H9 (cell line): Measurements from ENCODE around the gene KLF13. TPM values are rescaled to one million over a fixed set of nuclear protein-coding genes. Genes with fewer than 3 reads are reported as not detected.

Experiments
- DNase-seq: peaks from one replicate; pipeline ENCODE4 v3.0.0-alpha.2; 2017
- H2AFZ ChIP-seq: one replicate; pipeline ENCODE4 v1.6.1; 2013; ENCODE audit warnings: mild to moderate bottlenecking, low read length, control low read depth, moderate library complexity
- H2AK5ac ChIP-seq: 2 replicates; pipeline ENCODE4 v1.6.1; 2013; ENCODE audit warnings: low read length, control low read depth, mixed read lengths; ENCODE audit not compliant: insufficient read length
- H2BK120ac ChIP-seq: one replicate; pipeline ENCODE4 v1.6.1; 2013; ENCODE audit warnings: low read depth, mild to moderate bottlenecking, low read length, control low read depth, inconsistent platforms; ENCODE audit not compliant: poor library complexity, severe bottlenecking
- H2BK12ac ChIP-seq: 2 replicates; pipeline ENCODE4 v1.6.1; 2013; ENCODE audit warnings: low read length, control low read depth, mixed read lengths, low read depth; ENCODE audit not compliant: insufficient read length
- H2BK15ac ChIP-seq: 2 replicates; pipeline ENCODE4 v1.6.1; 2013; ENCODE audit warnings: low read depth, low read length, control low read depth
- H2BK20ac ChIP-seq: one replicate; pipeline ENCODE4 v1.6.1; 2013; ENCODE audit warnings: low read depth, mild to moderate bottlenecking, low read length, control low read depth, inconsistent platforms; ENCODE audit not compliant: poor library complexity, severe bottlenecking
- H2BK5ac ChIP-seq: 2 replicates; pipeline ENCODE4 v1.6.1; 2013; ENCODE audit warnings: low read length, control low read depth, mixed read lengths; ENCODE audit not compliant: insufficient read length
- H3K14ac ChIP-seq: 2 replicates; pipeline ENCODE4 v1.6.1; 2013; ENCODE audit warnings: low read length, control low read depth; ENCODE audit not compliant: insufficient read depth
- H3K18ac ChIP-seq: 2 replicates; pipeline ENCODE4 v1.6.1; 2013; ENCODE audit warnings: low read depth, mild to moderate bottlenecking, mixed read lengths, low read length, control low read depth; ENCODE audit not compliant: insufficient read length
- H3K23ac ChIP-seq: 2 replicates; pipeline ENCODE4 v1.6.1; 2013; ENCODE audit warnings: low read length, control low read depth, mixed read lengths, low read depth; ENCODE audit not compliant: insufficient read length
- H3K23me2 ChIP-seq: 2 replicates; pipeline ENCODE4 v1.6.1; 2013; ENCODE audit warnings: low read depth, mild to moderate bottlenecking, mixed read lengths, low read length, control low read depth; ENCODE audit not compliant: insufficient read length, poor library complexity, severe bottlenecking
- H3K27ac ChIP-seq: 2 replicates; pipeline ENCODE4 v1.5.1; 2013; ENCODE audit warnings: low read length, control low read depth, mixed read lengths, low read depth; ENCODE audit not compliant: insufficient read length
- H3K27me3 ChIP-seq: 2 replicates; pipeline ENCODE4 v1.6.1; 2013; ENCODE audit warnings: low read length, control low read depth, inconsistent platforms; ENCODE audit not compliant: insufficient read depth
- H3K4ac ChIP-seq: 2 replicates; pipeline ENCODE4 v1.6.1; 2013; ENCODE audit warnings: low read depth, mild to moderate bottlenecking, control low read depth, inconsistent platforms, low read length, moderate library complexity
- H3K4me1 ChIP-seq: 2 replicates; pipeline ENCODE4 v1.6.1; 2013; ENCODE audit warnings: low read length, control low read depth, inconsistent platforms; ENCODE audit not compliant: insufficient read depth
- H3K4me2 ChIP-seq: 2 replicates; pipeline ENCODE4 v1.6.1; 2013; ENCODE audit warnings: low read length, control low read depth, mixed read lengths; ENCODE audit not compliant: insufficient read length, insufficient read depth
- H3K56ac ChIP-seq: 2 replicates; pipeline ENCODE4 v1.6.1; 2013; ENCODE audit warnings: low read depth, mild to moderate bottlenecking, mixed read lengths, low read length, control low read depth; ENCODE audit not compliant: insufficient read length
- H3K79me1 ChIP-seq: 2 replicates; pipeline ENCODE4 v1.6.1; 2013; ENCODE audit warnings: low read depth, mild to moderate bottlenecking, moderate library complexity, low read length, control low read depth, inconsistent platforms; ENCODE audit not compliant: insufficient read depth, poor library complexity, severe bottlenecking
- H3K79me2 ChIP-seq: 2 replicates; pipeline ENCODE4 v1.6.1; 2013; ENCODE audit warnings: low read length, control low read depth, inconsistent platforms; ENCODE audit not compliant: insufficient read depth
- H3K9ac ChIP-seq: 2 replicates; pipeline ENCODE4 v1.6.1; 2013; ENCODE audit warnings: low read length, control low read depth, mixed read lengths; ENCODE audit not compliant: insufficient read length; ENCODE audit errors: extremely low read depth
- H3K9me3 ChIP-seq: one replicate; pipeline ENCODE4 v1.6.1; 2013; ENCODE audit warnings: low read depth, low read length, inconsistent platforms; ENCODE audit not compliant: control insufficient read depth
- H3T11ph ChIP-seq: one replicate; pipeline ENCODE4 v1.6.1; 2013; ENCODE audit warnings: mild to moderate bottlenecking, low read length, control low read depth, inconsistent platforms
- H4K20me1 ChIP-seq: one replicate; pipeline ENCODE4 v1.6.1; 2013; ENCODE audit not compliant: control insufficient read depth, insufficient read length, insufficient read depth
- H4K5ac ChIP-seq: 2 replicates; pipeline ENCODE4 v1.6.1; 2013; ENCODE audit warnings: low read depth, mild to moderate bottlenecking, mixed read lengths, low read length, control low read depth; ENCODE audit not compliant: insufficient read length
- H4K8ac ChIP-seq: replicated peaks from 2 replicates; pipeline ENCODE4 v1.6.1; 2013; ENCODE audit warnings: low read length, control low read depth, mixed read lengths, low read depth; ENCODE audit not compliant: insufficient read length
- H4K91ac ChIP-seq: 2 replicates; pipeline ENCODE4 v1.6.1; 2013; ENCODE audit warnings: low read depth, mild to moderate bottlenecking, moderate library complexity, mixed read lengths, low read length, control low read depth; ENCODE audit not compliant: insufficient read length
- H3K27ac Mint-ChIP-seq, 3 experiments: 2 replicates in 2 of 3; 3 replicates in 1 of 3; pipeline ENCODE4 v1.8.0; 2020 to 2021; ENCODE audit warnings: mixed read lengths in 3 of 3, mild to moderate bottlenecking in 1 of 3, moderate library complexity in 1 of 3
- H3K27me3 Mint-ChIP-seq: 2 replicates; pipeline ENCODE4 v1.8.0; 2021; ENCODE audit warnings: low read depth, mild to moderate bottlenecking, moderate library complexity, mixed read lengths
- H3K36me3 Mint-ChIP-seq, 3 experiments: 2 replicates in 2 of 3; 3 replicates in 1 of 3; pipeline ENCODE4 v1.8.0; 2020 to 2021; ENCODE audit warnings: low read depth in 3 of 3, mixed read lengths in 3 of 3; ENCODE audit not compliant: insufficient read depth in 1 of 3
- H3K4me1 Mint-ChIP-seq, 2 experiments: 2 replicates each; pipeline ENCODE4 v1.8.0; 2020; ENCODE audit warnings: mixed read lengths in 2 of 2
- H3K4me3 Mint-ChIP-seq, 2 experiments: 2 replicates in 1 of 2; 3 replicates in 1 of 2; pipeline ENCODE4 v1.8.0; 2020 to 2021; ENCODE audit warnings: mild to moderate bottlenecking in 2 of 2, mixed read lengths in 2 of 2, moderate library complexity in 1 of 2
- H3K9me3 Mint-ChIP-seq, 2 experiments: 2 replicates in 1 of 2; 3 replicates in 1 of 2; pipeline ENCODE4 v1.8.0; 2020; ENCODE audit warnings: mild to moderate bottlenecking in 2 of 2, mixed read lengths in 2 of 2, moderate library complexity in 1 of 2
- WGBS: extraction: QIAGEN DNeasy Blood & Tissue Kit; methylation state at CpG from one replicate; pipeline ENCODE4 v1.1.7; 2013; ENCODE audit warnings: missing lambda C conversion rate, low lambda C conversion rate, mixed read lengths; ENCODE audit not compliant: insufficient read length; ENCODE audit errors: extremely low coverage; 5-methylcytosine and 5-hydroxymethylcytosine counted together
- total RNA-seq: library from RNA; stranded (reverse); gene quantifications from 2 replicates; pipeline ENCODE4 v1.2.1, GENCODE V29; 2021
- TF ChIP-seq, protein P1 (sequence below): fragments of 200-600 bp; sonication (generic); conservative IDR thresholded peaks from 3 replicates; pipeline ENCODE4 v1.8.0; 2021; ENCODE audit warnings: antibody characterized with exemption, mild to moderate bottlenecking

The KLF13 gene
- total RNA-seq, 1 experiment from 2014 or later, result 33.4 TPM

DNA sequence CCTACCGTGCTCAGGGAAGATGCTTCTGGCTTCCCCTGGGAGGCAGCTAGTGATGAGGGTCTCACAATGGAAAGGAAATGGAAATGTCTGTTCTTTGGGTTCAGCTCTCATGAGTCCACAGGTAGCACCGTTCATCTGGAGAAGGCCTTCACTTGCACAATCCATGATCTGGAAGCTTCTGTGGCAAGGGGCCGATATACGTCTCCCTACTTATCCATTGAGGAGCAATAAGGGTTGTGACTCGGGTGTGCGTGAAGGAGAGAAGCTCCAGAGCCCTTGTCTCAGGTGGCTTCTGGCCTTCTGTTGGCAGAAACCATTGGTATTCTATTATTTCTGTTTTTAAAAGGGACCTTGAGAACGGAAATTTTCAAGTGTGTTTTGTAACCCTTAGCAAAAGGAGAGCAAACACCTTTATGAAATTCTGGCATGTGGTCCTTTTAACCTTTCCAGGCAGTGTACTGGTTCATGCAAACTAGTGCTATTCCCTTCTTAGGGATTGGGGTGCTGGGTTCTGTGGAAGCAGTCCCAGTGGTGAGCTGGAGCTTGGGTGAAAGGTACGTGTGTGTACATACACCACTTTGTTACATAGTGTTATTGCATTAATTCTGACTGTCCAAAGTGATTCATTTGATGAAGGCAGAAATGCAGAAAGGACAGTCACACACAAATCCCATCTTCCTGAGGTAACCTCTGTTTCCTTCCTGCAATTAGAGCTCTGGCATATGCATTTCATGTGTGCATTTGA is 32.5 kb downstream of the KLF13 start:
- peaks cover 4% of the 10 kb centered on the region; the same call in 1 of the 2 replicates for H3K79me2 ChIP-seq
- no peak overlapping the region for H2AK5ac ChIP-seq
- no peak overlapping the region for H2BK20ac ChIP-seq
- no peak overlapping the region for H3K27ac ChIP-seq
- no peaks in the 10 kb centered on the region for H3K79me1 ChIP-seq
- DNase-seq, result no peak
- Mint-ChIP-seq H3K27ac (no peak overlapping the region), H3K4me3 (no peak overlapping the region), H3K9me3 (no peaks in the 10 kb centered on the region), H3K36me3 (peaks cover 0 to 13% (median 2%) of the 10 kb centered on the region in 3 experiments; a peak in 4 of 7 replicates), H3K27me3 (no peaks in the 10 kb centered on the region; the same call in 1 of the 2 replicates), H3K4me1 (peaks cover 47 to 65% of the 10 kb centered on the region in 2 experiments)
- H3K23ac ChIP-seq, result no peak overlapping the region
- TF ChIP-seq, protein P1, sequence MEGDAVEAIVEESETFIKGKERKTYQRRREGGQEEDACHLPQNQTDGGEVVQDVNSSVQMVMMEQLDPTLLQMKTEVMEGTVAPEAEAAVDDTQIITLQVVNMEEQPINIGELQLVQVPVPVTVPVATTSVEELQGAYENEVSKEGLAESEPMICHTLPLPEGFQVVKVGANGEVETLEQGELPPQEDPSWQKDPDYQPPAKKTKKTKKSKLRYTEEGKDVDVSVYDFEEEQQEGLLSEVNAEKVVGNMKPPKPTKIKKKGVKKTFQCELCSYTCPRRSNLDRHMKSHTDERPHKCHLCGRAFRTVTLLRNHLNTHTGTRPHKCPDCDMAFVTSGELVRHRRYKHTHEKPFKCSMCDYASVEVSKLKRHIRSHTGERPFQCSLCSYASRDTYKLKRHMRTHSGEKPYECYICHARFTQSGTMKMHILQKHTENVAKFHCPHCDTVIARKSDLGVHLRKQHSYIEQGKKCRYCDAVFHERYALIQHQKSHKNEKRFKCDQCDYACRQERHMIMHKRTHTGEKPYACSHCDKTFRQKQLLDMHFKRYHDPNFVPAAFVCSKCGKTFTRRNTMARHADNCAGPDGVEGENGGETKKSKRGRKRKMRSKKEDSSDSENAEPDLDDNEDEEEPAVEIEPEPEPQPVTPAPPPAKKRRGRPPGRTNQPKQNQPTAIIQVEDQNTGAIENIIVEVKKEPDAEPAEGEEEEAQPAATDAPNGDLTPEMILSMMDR, result no peak
- H3K4ac ChIP-seq, result no peak overlapping the region
- no peak overlapping the region for H4K8ac ChIP-seq
- no peak overlapping the region for H2BK120ac ChIP-seq
- H3T11ph ChIP-seq, result no peak overlapping the region
- no peaks in the 10 kb centered on the region; the same call in 1 of the 2 replicates for H3K27me3 ChIP-seq
- no peak overlapping the region for H3K9ac ChIP-seq
- no peaks in the 10 kb centered on the region for H3K9me3 ChIP-seq
- no peak overlapping the region for H3K56ac ChIP-seq
- no peak overlapping the region for H2AFZ ChIP-seq
- H4K20me1 ChIP-seq, result no peaks in the 10 kb centered on the region
- no peak overlapping the region for H3K4me2 ChIP-seq
- H3K18ac ChIP-seq, result no peak overlapping the region
- no peaks in the 10 kb centered on the region for H3K23me2 ChIP-seq
- no peak overlapping the region for H2BK15ac ChIP-seq
- H4K5ac ChIP-seq, result no peak overlapping the region
- H4K91ac ChIP-seq, result no peak overlapping the region
- WGBS, result no CpG with 5 or more reads among the region's 8 CpGs
- no peak overlapping the region for H2BK5ac ChIP-seq
- H3K4me1 ChIP-seq, result peaks cover 9% of the 10 kb centered on the region
- no peak overlapping the region for H3K14ac ChIP-seq
- no peak overlapping the region for H2BK12ac ChIP-seq
